Colon (tissue), 2 donors: Measurements from ENCODE around the gene EPAS1.
"Not testable (repeated sequence)": the region's sequence is repeated elsewhere in the genome, so short reads cannot be mapped to it uniquely, and the experiment has no call there.

Experiments used
- FAIRE-seq: peaks from 2 replicates; lab custom pipeline; 2012; peaks lifted over from hg19 to GRCh38; lab: Jason Lieb, UNC
- donor health status: control.
- donor health status: control.

Gene EPAS1

GRCh38 chr2:46383784-46384456 lies 86.7 kb downstream of the EPAS1 start:
- no peak for FAIRE-seq

GRCh38 chr2:46384457-46384815 lies 87.2 kb downstream of the EPAS1 start:
- no peak for FAIRE-seq

- FAIRE-seq, result no peak
These were observed 88.8 kb downstream of the EPAS1 start for GRCh38 chr2:46385786-46386577.

- FAIRE-seq, result no peak
These were observed 89.6 kb downstream of the EPAS1 start for GRCh38 chr2:46386763-46387162.

- no peak for FAIRE-seq
These were observed 90.1 kb downstream of the EPAS1 start for GRCh38 chr2:46387292-46387691.

- no peak for FAIRE-seq
These were observed 90.8 kb downstream of the EPAS1 start for GRCh38 chr2:46387886-46388515.

- FAIRE-seq, result no peak
These were observed 91.7 kb downstream of the EPAS1 start for GRCh38 chr2:46388881-46389280.

- no peak for FAIRE-seq
These were observed 92.3 kb downstream of the EPAS1 start for GRCh38 chr2:46389417-46389916.

- no peak for FAIRE-seq
These were observed 92.8 kb downstream of the EPAS1 start for GRCh38 chr2:46390036-46390435.

- no peak for FAIRE-seq
These were observed 93.7 kb downstream of the EPAS1 start for GRCh38 chr2:46390901-46391395.

- no peak for FAIRE-seq
These were observed 95.5 kb downstream of the EPAS1 start for GRCh38 chr2:46392561-46393346.

GRCh38 chr2:46393347-46393820 lies 96.2 kb downstream of the EPAS1 start:
- FAIRE-seq, result no peak

- FAIRE-seq, result no peak
These were observed 96.7 kb downstream of the EPAS1 start for GRCh38 chr2:46393865-46394264.

GRCh38 chr2:46394649-46395510 lies 97.7 kb downstream of the EPAS1 start:
- no peak for FAIRE-seq

- not testable (repeated sequence) for FAIRE-seq
These were observed 98.5 kb downstream of the EPAS1 start for GRCh38 chr2:46395730-46396129.

- no peak for FAIRE-seq
These were observed 102.8 kb downstream of the EPAS1 start for GRCh38 chr2:46400016-46400415.

- no peak for FAIRE-seq
These were observed 105.7 kb downstream of the EPAS1 start for GRCh38 chr2:46402874-46403273.

- FAIRE-seq, result no peak
These were observed 107.1 kb downstream of the EPAS1 start for GRCh38 chr2:46404181-46404759.

- FAIRE-seq, result no peak
These were observed 110.7 kb downstream of the EPAS1 start for GRCh38 chr2:46407852-46408455.

GRCh38 chr2:46409756-46410155 lies 112.5 kb downstream of the EPAS1 start:
- FAIRE-seq, result no peak
